Measurements from ENCODE around the gene SRSF4.
"Not testable (repeated sequence)": the region's sequence is repeated elsewhere in the genome, so short reads cannot be mapped to it uniquely, and the experiment has no call there.

SRSF4 gene

GRCh38 chr1:29225361-29225760, 43.7 kb upstream of the SRSF4 start:
- H3K27ac ChIP-seq = no peak overlapping the region
- no peak overlapping the region for H3K4me3 ChIP-seq (ENCODE audit: low read depth, low read length)
- no peaks in the 10 kb centered on the region for H3K36me3 ChIP-seq (ENCODE audit: control insufficient read depth, insufficient read depth, low read length)
- no peak overlapping the region for H3K4me2 ChIP-seq (ENCODE audit: low read length)
- H3K27me3 ChIP-seq (ENCODE audit: control insufficient read depth, insufficient read depth, low read length) = no peaks in the 10 kb centered on the region
- H3K79me2 ChIP-seq = no peaks in the 10 kb centered on the region
- no peak overlapping the region for H3K9ac ChIP-seq
- TF ChIP-seq CTCF (IDR thresholded peaks at IDR 0.05) = no peak
- no peaks in the 10 kb centered on the region for H3K4me1 ChIP-seq
- H3K9me3 ChIP-seq (ENCODE audit: control insufficient read depth, low read length) = no peaks in the 10 kb centered on the region
- no peak overlapping the region for H2AFZ ChIP-seq

GRCh38 chr1:29224356-29224837, 42.7 kb upstream of the SRSF4 start:
- no peak overlapping the region for H3K4me2 ChIP-seq (ENCODE audit: low read length)
- H3K27me3 ChIP-seq (ENCODE audit: control insufficient read depth, insufficient read depth, low read length) = no peaks in the 10 kb centered on the region
- H3K27ac ChIP-seq = no peak overlapping the region
- H3K9me3 ChIP-seq (ENCODE audit: control insufficient read depth, low read length) = no peaks in the 10 kb centered on the region
- H2AFZ ChIP-seq = no peak overlapping the region
- H3K9ac ChIP-seq = no peak overlapping the region
- H3K79me2 ChIP-seq = no peaks in the 10 kb centered on the region
- H3K36me3 ChIP-seq (ENCODE audit: control insufficient read depth, insufficient read depth, low read length) = no peaks in the 10 kb centered on the region
- no peak overlapping the region for H3K4me3 ChIP-seq (ENCODE audit: low read depth, low read length)
- H3K4me1 ChIP-seq = no peaks in the 10 kb centered on the region
- TF ChIP-seq CTCF (IDR thresholded peaks at IDR 0.05) = no peak

GRCh38 chr1:29223521-29223920, 41.8 kb upstream of the SRSF4 start:
- Histone ChIP-seq H3K27ac (no peak overlapping the region), H3K4me1 (no peaks in the 10 kb centered on the region), H3K9me3 (ENCODE audit: control insufficient read depth, low read length) (no peaks in the 10 kb centered on the region), H3K4me2 (ENCODE audit: low read length) (no peak overlapping the region), H3K4me3 (ENCODE audit: low read depth, low read length) (no peak overlapping the region), H2AFZ (no peak overlapping the region), H3K36me3 (ENCODE audit: control insufficient read depth, insufficient read depth, low read length) (no peaks in the 10 kb centered on the region), H3K9ac (no peak overlapping the region), H3K27me3 (ENCODE audit: control insufficient read depth, insufficient read depth, low read length) (no peaks in the 10 kb centered on the region), H3K79me2 (no peaks in the 10 kb centered on the region)
- no peak for TF ChIP-seq CTCF (IDR thresholded peaks at IDR 0.05)

GRCh38 chr1:29222686-29223085, 41.0 kb upstream of the SRSF4 start:
- no peak for TF ChIP-seq CTCF (IDR thresholded peaks at IDR 0.05)
- Histone ChIP-seq H3K9ac (no peak overlapping the region), H3K27me3 (ENCODE audit: control insufficient read depth, insufficient read depth, low read length) (no peaks in the 10 kb centered on the region), H3K36me3 (ENCODE audit: control insufficient read depth, insufficient read depth, low read length) (no peaks in the 10 kb centered on the region), H3K79me2 (no peaks in the 10 kb centered on the region), H3K9me3 (ENCODE audit: control insufficient read depth, low read length) (no peaks in the 10 kb centered on the region), H3K4me2 (ENCODE audit: low read length) (no peak overlapping the region), H3K27ac (no peak overlapping the region), H3K4me3 (ENCODE audit: low read depth, low read length) (no peak overlapping the region), H2AFZ (no peak overlapping the region), H3K4me1 (no peaks in the 10 kb centered on the region)

- not testable (repeated sequence) for H3K79me2 ChIP-seq; H3K9me3 ChIP-seq (ENCODE audit: control insufficient read depth, low read length); H3K27ac ChIP-seq; H3K4me3 ChIP-seq (ENCODE audit: low read depth, low read length); H3K9ac ChIP-seq; H3K4me1 ChIP-seq; H3K27me3 ChIP-seq (ENCODE audit: control insufficient read depth, insufficient read depth, low read length); H2AFZ ChIP-seq; H3K36me3 ChIP-seq (ENCODE audit: control insufficient read depth, insufficient read depth, low read length); H3K4me2 ChIP-seq (ENCODE audit: low read length)
Observed at GRCh38 chr1:29222260-29222659, 40.6 kb upstream of the SRSF4 start.

All from parathyroid adenoma (tissue), 2 donors.